Kidney tubule cell (primary cell): Measurements from ENCODE around the gene SPIN2B.
"Not testable (repeated sequence)": the region's sequence is repeated elsewhere in the genome, so short reads cannot be mapped to it uniquely, and the experiment has no call there.

Experiments used
- DNase-seq: peaks from one replicate; pipeline ENCODE4 v3.0.0-alpha.2; 2018; ENCODE audit warnings: low spot score

Gene SPIN2B

GRCh38 chrX:57121162-57121755 lies at the start of gene SPIN2B:
SPIN2B (minus strand) TSS chrX:57121548.
- DNase-seq, result peak; percentile 83

- peak; percentile 39 for DNase-seq
Measured at GRCh38 chrX:57156397-57157049, 35.2 kb upstream of the SPIN2B start.

GRCh38 chrX:57155171-57155570 lies 33.8 kb upstream of the SPIN2B start:
- no peak for DNase-seq

- not testable (repeated sequence) for DNase-seq
Measured at GRCh38 chrX:57152222-57152621, 30.9 kb upstream of the SPIN2B start.

GRCh38 chrX:57138674-57139073 lies 17.3 kb upstream of the SPIN2B start:
- no peak for DNase-seq

- no peak for DNase-seq
Measured at GRCh38 chrX:57137501-57137900, 16.2 kb upstream of the SPIN2B start.

- not testable (repeated sequence) for DNase-seq
Measured at GRCh38 chrX:57137073-57137472, 15.7 kb upstream of the SPIN2B start, which contains the start of gene SPIN2A. SPIN2A (minus strand) TSS chrX:57137397; CDS start chrX:57136597, 800 bp downstream.

- DNase-seq, result not testable (repeated sequence)
Measured at GRCh38 chrX:57136589-57136988, 15.2 kb upstream of the SPIN2B start.

GRCh38 chrX:57135287-57135686 lies 13.9 kb upstream of the SPIN2B start:
- no peak for DNase-seq

GRCh38 chrX:57134702-57135101 lies 13.4 kb upstream of the SPIN2B start:
- DNase-seq, result peak; percentile 54

GRCh38 chrX:57133706-57134105 lies 12.4 kb upstream of the SPIN2B start:
- DNase-seq, result no peak

GRCh38 chrX:57133284-57133683 lies 11.9 kb upstream of the SPIN2B start:
- DNase-seq, result not testable (repeated sequence)

- DNase-seq, result no peak
Measured at GRCh38 chrX:57132046-57132445, 10.7 kb upstream of the SPIN2B start.

- no peak for DNase-seq
Measured at GRCh38 chrX:57121816-57122215, 468 bp upstream of the SPIN2B start.

GRCh38 chrX:57120619-57121161 lies 658 bp downstream of the SPIN2B start:
- DNase-seq, result not testable (repeated sequence)

GRCh38 chrX:57119416-57119815 lies 1.9 kb downstream of the SPIN2B start:
- no peak for DNase-seq

- DNase-seq, result not testable (repeated sequence)
Measured at GRCh38 chrX:57117566-57117965, 3.8 kb downstream of the SPIN2B start.

GRCh38 chrX:57104921-57105398 lies 16.4 kb downstream of the SPIN2B start:
- DNase-seq, result no peak

GRCh38 chrX:57104406-57104805 lies 16.9 kb downstream of the SPIN2B start:
- DNase-seq, result no peak

- no peak for DNase-seq
Measured at GRCh38 chrX:57103489-57103888, 17.9 kb downstream of the SPIN2B start.

- DNase-seq, result not testable (repeated sequence)
Measured at GRCh38 chrX:57102918-57103317, 18.4 kb downstream of the SPIN2B start.

- no peak for DNase-seq
Measured at GRCh38 chrX:57083143-57083542, 38.2 kb downstream of the SPIN2B start.

- no peak for DNase-seq
Measured at GRCh38 chrX:57074458-57074857, 46.9 kb downstream of the SPIN2B start.
